Liver (tissue), 9 donors: ENCODE measurements around the gene HGFAC. TPM values are rescaled to one million over a fixed set of nuclear protein-coding genes. Genes with fewer than 3 reads are reported as not detected.

Source experiments
- DNase-seq: peaks from one replicate; pipeline ENCODE4 v3.0.0-alpha.2; 2017; ENCODE audit warnings: low spot score
- H3K27ac ChIP-seq, 2 donors: one replicate each; pipeline ENCODE4 v1.7.0; 2013; ENCODE audit warnings: inconsistent platforms in 2 of 2, low read length in 2 of 2, control low read depth in 1 of 2, low read depth in 1 of 2, mild to moderate bottlenecking in 1 of 2
- H3K27me3 ChIP-seq, 4 donors: one replicate each; pipeline versions ENCODE4 v1.6.1 to v1.7.0; 2013; ENCODE audit warnings: low read length in 3 of 4, inconsistent platforms in 1 of 4, mild to moderate bottlenecking in 1 of 4, moderate library complexity in 1 of 4; ENCODE audit not compliant: control insufficient read depth in 4 of 4, insufficient read depth in 4 of 4
- H3K36me3 ChIP-seq, 4 donors: one replicate each; pipeline versions ENCODE4 v1.6.1 to v1.7.0; 2013; ENCODE audit warnings: low read length in 3 of 4, mild to moderate bottlenecking in 3 of 4, low read depth in 1 of 4, moderate library complexity in 1 of 4; ENCODE audit not compliant: control insufficient read depth in 4 of 4, insufficient read depth in 3 of 4
- H3K4me1 ChIP-seq, 4 donors: one replicate each; pipeline versions ENCODE4 v1.6.1 to v1.7.0; 2013; ENCODE audit warnings: low read length in 3 of 4, mild to moderate bottlenecking in 3 of 4, moderate library complexity in 1 of 4; ENCODE audit not compliant: control insufficient read depth in 4 of 4, insufficient read depth in 4 of 4
- H3K4me3 ChIP-seq, 3 donors: one replicate each; pipeline versions ENCODE4 v1.6.1 to v1.7.0; 2013; ENCODE audit warnings: low read length in 3 of 3, control low read depth in 1 of 3, low read depth in 1 of 3, mild to moderate bottlenecking in 1 of 3
- H3K9ac ChIP-seq, 2 donors: one replicate each; pipeline ENCODE4 v1.7.0; 2013; ENCODE audit warnings: low read length in 2 of 2, mild to moderate bottlenecking in 2 of 2, moderate library complexity in 2 of 2, control low read depth in 1 of 2, low read depth in 1 of 2
- H3K9me3 ChIP-seq, 4 donors: one replicate each; pipeline versions ENCODE4 v1.6.1 to v1.7.0; 2013; ENCODE audit warnings: low read length in 3 of 4; ENCODE audit not compliant: control insufficient read depth in 4 of 4
- ATF3 ChIP-seq: IDR thresholded peaks from 2 replicates; pipeline ENCODE4 v1.6.1; 2016; ENCODE audit warnings: antibody characterized with exemption
- CTCF ChIP-seq: fragments of 150-350 bp; IDR thresholded peaks from 2 replicates; pipeline ENCODE4 v1.5.1; 2017; ENCODE audit warnings: improper control_type of control experiment, low read depth, low read length; ENCODE audit not compliant: missing input control
- EGR1 ChIP-seq, 2 donors: IDR thresholded peaks; 2 replicates each; pipeline ENCODE4 v1.6.1; 2016 to 2018; ENCODE audit warnings: antibody characterized with exemption in 2 of 2, low read depth in 2 of 2
- FOXA1 ChIP-seq: IDR thresholded peaks from 2 replicates; pipeline ENCODE4 v1.6.1; 2016; ENCODE audit warnings: antibody characterized with exemption
- FOXA2 ChIP-seq: IDR thresholded peaks from 2 replicates; pipeline ENCODE4 v1.6.1; 2016; ENCODE audit warnings: antibody characterized with exemption
- GABPA ChIP-seq, 2 donors: IDR thresholded peaks in 1 of 2; conservative IDR thresholded peaks in 1 of 2; 2 replicates each; pipeline ENCODE4 v1.6.1; 2016; ENCODE audit warnings: antibody characterized with exemption in 2 of 2, mild to moderate bottlenecking in 1 of 2, moderate library complexity in 1 of 2
- HNF4A ChIP-seq, 2 donors: conservative IDR thresholded peaks; 2 replicates each; pipeline ENCODE4 v1.6.1; 2016; ENCODE audit warnings: antibody characterized with exemption in 2 of 2, mild to moderate bottlenecking in 2 of 2
- HNF4G ChIP-seq: IDR thresholded peaks from 2 replicates; pipeline ENCODE4 v1.6.1; 2016; ENCODE audit warnings: antibody characterized with exemption
- JUND ChIP-seq, 2 donors: IDR thresholded peaks; 2 replicates each; pipeline ENCODE4 v1.6.1; 2016; ENCODE audit warnings: antibody characterized with exemption in 2 of 2
- MAX ChIP-seq: IDR thresholded peaks from 2 replicates; pipeline ENCODE4 v1.6.1; 2016; ENCODE audit warnings: antibody characterized with exemption
- NR2F2 ChIP-seq: IDR thresholded peaks from 2 replicates; pipeline ENCODE4 v1.6.1; 2016; ENCODE audit warnings: antibody characterized with exemption
- RAD21 ChIP-seq, 2 donors: IDR thresholded peaks; 2 replicates each; pipeline ENCODE4 v1.6.1; 2016; ENCODE audit warnings: antibody characterized with exemption in 2 of 2, mild to moderate bottlenecking in 2 of 2
- REST ChIP-seq: IDR thresholded peaks from 2 replicates; pipeline ENCODE4 v1.6.1; 2016; ENCODE audit warnings: antibody characterized with exemption, mild to moderate bottlenecking
- RXRA ChIP-seq, 2 donors: IDR thresholded peaks; 2 replicates each; pipeline ENCODE4 v1.6.1; 2017 to 2018; ENCODE audit warnings: antibody characterized with exemption in 2 of 2, mild to moderate bottlenecking in 1 of 2
- SP1 ChIP-seq: IDR thresholded peaks from 2 replicates; pipeline ENCODE4 v1.6.1; 2018; ENCODE audit warnings: antibody characterized with exemption, mild to moderate bottlenecking
- TAF1 ChIP-seq: conservative IDR thresholded peaks from 2 replicates; pipeline ENCODE4 v1.6.1; 2016; ENCODE audit warnings: antibody characterized with exemption, mild to moderate bottlenecking
- YY1 ChIP-seq: IDR thresholded peaks from 2 replicates; pipeline ENCODE4 v1.6.1; 2016; ENCODE audit warnings: antibody characterized with exemption, mild to moderate bottlenecking
- ZBTB33 ChIP-seq: IDR thresholded peaks from 2 replicates; pipeline ENCODE4 v1.6.1; 2016; ENCODE audit warnings: antibody characterized with exemption
- WGBS: extraction: QIAGEN DNeasy Blood & Tissue Kit; methylation state at CpG from one replicate; pipeline ENCODE4 v1.1.7; 2013; 5-methylcytosine and 5-hydroxymethylcytosine counted together
- polyA plus RNA-seq, 2 donors: library from polyadenylated mRNA; stranded (reverse) in 1 of 2; unstranded in 1 of 2; fragments of 200-250 nt in 1 of 2; fragments of >200 nt in 1 of 2; fragmentation: Nextera tagmentation in 1 of 2; extraction: Ambion mirVana in 1 of 2; gene quantifications; one replicate each; pipeline versions ENCODE4 v1.2.1 to v1.2.3, GENCODE V29; 2013 to 2015
- total RNA-seq, 2 donors: library from RNA; depleted of rRNA; stranded (reverse); fragments of >200 nt; gene quantifications; one replicate each; pipeline ENCODE4 v1.2.3, GENCODE V29; 2014
- donor health status: healthy.
- donor health status: healthy.
- donor health status: healthy.
- donor health status: healthy.
- donor health status: healthy.

Gene HGFAC
- total and polyA plus RNA-seq, 4 donors = 23.3 to 133 (median 82.7) TPM

GRCh38 chr4:3471886-3472285, 30.1 kb downstream of the HGFAC start:
- no peak for DNase-seq
- TF ChIP-seq TAF1 (no peak), FOXA2 (no peak), NR2F2 (no peak), SP1 (no peak), EGR1 (IDR thresholded peaks at IDR 0.05; ENCODE audit: low read depth in 2 of 2) (no peak), FOXA1 (no peak), REST (no peak), MAX (no peak), ATF3 (no peak), RAD21 (IDR thresholded peaks at IDR 0.05) (no peak), YY1 (no peak), RXRA (IDR thresholded peaks at IDR 0.05) (no peak), HNF4G (no peak), ZBTB33 (no peak)
- Histone ChIP-seq H3K4me1 (no peaks in the 10 kb centered on the region), H3K27ac (no peak overlapping the region), H3K4me3 (no peak overlapping the region), H3K27me3 (no peaks in the 10 kb centered on the region), H3K9me3 (no peaks in the 10 kb centered on the region), H3K36me3 (no peaks in the 10 kb centered on the region), H3K9ac (no peak overlapping the region)
- 86% methylated on average over 15 of the region's 15 CpGs for WGBS

GRCh38 chr4:3472411-3473141, 30.8 kb downstream of the HGFAC start:
- H3K9me3 ChIP-seq = no peaks in the 10 kb centered on the region
- no peaks in the 10 kb centered on the region for H3K36me3 ChIP-seq
- no peak overlapping the region for H3K4me3 ChIP-seq
- TF ChIP-seq MAX (no peak), JUND (IDR thresholded peaks at IDR 0.05) (no peak), RAD21 (IDR thresholded peaks at IDR 0.05) (no peak), HNF4G (no peak), HNF4A (conservative IDR thresholded peaks at IDR 0.05) (no peak), EGR1 (IDR thresholded peaks at IDR 0.05; ENCODE audit: low read depth in 2 of 2) (no peak), NR2F2 (no peak), CTCF (no peak), SP1 (no peak), TAF1 (no peak), RXRA (IDR thresholded peaks at IDR 0.05) (no peak), GABPA (IDR thresholded peaks at IDR 0.05 in 1 of 2, conservative IDR thresholded peaks at IDR 0.05 in 1 of 2) (no peak), ATF3 (no peak), YY1 (no peak)
- H3K27ac ChIP-seq = no peak overlapping the region
- DNase-seq = no peak
- H3K27me3 ChIP-seq = no peaks in the 10 kb centered on the region
- 92% methylated on average over 27 of the region's 27 CpGs for WGBS
- H3K9ac ChIP-seq = no peak overlapping the region
- H3K4me1 ChIP-seq = peaks cover 0 to 5% (median 2%) of the 10 kb centered on the region in 4 donors
